Neuronal stem cell (in vitro differentiated cells): ENCODE data around the gene CFAP73.
"Not testable (repeated sequence)": the region's sequence is repeated elsewhere in the genome, so short reads cannot be mapped to it uniquely, and the experiment has no call there.

Source experiments
- DNase-seq: peaks from one replicate; pipeline ENCODE4 v3.0.0-alpha.2; 2013; ENCODE audit warnings: low spot score
- H2AFZ ChIP-seq: one replicate; pipeline ENCODE4 v1.6.1; 2013; ENCODE audit warnings: mild to moderate bottlenecking, low read length, inconsistent platforms
- H2AK5ac ChIP-seq: 2 replicates; pipeline ENCODE4 v1.6.1; 2013; ENCODE audit warnings: low read depth, mild to moderate bottlenecking, inconsistent platforms, low read length, moderate library complexity, mixed read lengths
- H2BK120ac ChIP-seq: 2 replicates; pipeline ENCODE4 v1.6.1; 2013; ENCODE audit warnings: low read depth, mild to moderate bottlenecking, inconsistent platforms, low read length, moderate library complexity, mixed read lengths
- H2BK12ac ChIP-seq: one replicate; pipeline ENCODE4 v1.6.1; 2013; ENCODE audit warnings: low read length, inconsistent platforms
- H2BK15ac ChIP-seq: 2 replicates; pipeline ENCODE4 v1.6.1; 2013; ENCODE audit warnings: mild to moderate bottlenecking, low read length, inconsistent platforms, mixed read lengths
- H2BK5ac ChIP-seq: one replicate; pipeline ENCODE4 v1.6.1; 2013; ENCODE audit warnings: inconsistent platforms, mild to moderate bottlenecking, low read length, moderate library complexity
- H3K14ac ChIP-seq: one replicate; pipeline ENCODE4 v1.6.1; 2013; ENCODE audit warnings: low read length, inconsistent platforms
- H3K18ac ChIP-seq: 2 replicates; pipeline ENCODE4 v1.6.1; 2013; ENCODE audit warnings: low read length, inconsistent platforms
- H3K23ac ChIP-seq: 2 replicates; pipeline ENCODE4 v1.6.1; 2013; ENCODE audit warnings: low read depth, mild to moderate bottlenecking, mixed read lengths, low read length, inconsistent platforms; ENCODE audit not compliant: poor library complexity
- H3K27ac ChIP-seq: replicated peaks from 3 replicates; pipeline ENCODE4 v1.5.1; 2013; ENCODE audit warnings: low read length, inconsistent platforms
- H3K27me3 ChIP-seq, 3 experiments: 2 replicates each; pipeline ENCODE4 v1.6.1; 2013; ENCODE audit warnings: low read length in 3 of 3, mild to moderate bottlenecking in 2 of 3, inconsistent platforms in 1 of 3, low read depth in 1 of 3, mixed read lengths in 1 of 3, moderate library complexity in 1 of 3; ENCODE audit not compliant: control insufficient read depth in 3 of 3, insufficient read depth in 3 of 3
- H3K36me3 ChIP-seq, 2 donors: replicated peaks in 1 of 2; 2 replicates each; pipeline ENCODE4 v1.6.1; 2013; ENCODE audit warnings: low read length in 2 of 2; ENCODE audit not compliant: control insufficient read depth in 2 of 2, insufficient read depth in 2 of 2
- H3K4ac ChIP-seq: 2 replicates; pipeline ENCODE4 v1.6.1; 2013; ENCODE audit warnings: inconsistent platforms, mild to moderate bottlenecking, low read length, moderate library complexity
- H3K4me1 ChIP-seq, 2 donors: 1 replicate in 1 of 2; 2 replicates in 1 of 2; pipeline ENCODE4 v1.6.1; 2013; ENCODE audit warnings: low read length in 2 of 2, low read depth in 1 of 2; ENCODE audit not compliant: control insufficient read depth in 2 of 2, insufficient read depth in 1 of 2
- H3K4me2 ChIP-seq: one replicate; pipeline ENCODE4 v1.6.1; 2013; ENCODE audit warnings: mild to moderate bottlenecking, low read length, inconsistent platforms; ENCODE audit not compliant: insufficient read depth, poor library complexity, severe bottlenecking
- H3K4me3 ChIP-seq, 2 donors: 2 replicates each; pipeline ENCODE4 v1.5.1; 2013; ENCODE audit warnings: low read length in 2 of 2, mild to moderate bottlenecking in 2 of 2, inconsistent platforms in 1 of 2, moderate library complexity in 1 of 2
- H3K79me1 ChIP-seq: one replicate; pipeline ENCODE4 v1.6.1; 2013; ENCODE audit warnings: low read depth, mild to moderate bottlenecking, inconsistent platforms, low read length, moderate library complexity
- H3K9ac ChIP-seq: one replicate; pipeline ENCODE4 v1.6.1; 2013; ENCODE audit warnings: mild to moderate bottlenecking, low read depth, low read length, inconsistent platforms; ENCODE audit not compliant: poor library complexity
- H3K9me3 ChIP-seq, 2 donors: replicated peaks in 1 of 2; 2 replicates each; pipeline versions ENCODE3 to v1.6.1; 2013; ENCODE audit warnings: low read length in 2 of 2, mild to moderate bottlenecking in 2 of 2, inconsistent platforms in 1 of 2, low read depth in 1 of 2, mixed read lengths in 1 of 2, moderate library complexity in 1 of 2; ENCODE audit not compliant: control insufficient read depth in 2 of 2, insufficient read depth in 1 of 2
- H4K8ac ChIP-seq: one replicate; pipeline ENCODE4 v1.6.1; 2013; ENCODE audit warnings: low read depth, mild to moderate bottlenecking, inconsistent platforms, low read length, moderate library complexity
- H4K91ac ChIP-seq: one replicate; pipeline ENCODE4 v1.6.1; 2013; ENCODE audit warnings: low read length, low read depth, mild to moderate bottlenecking, inconsistent platforms; ENCODE audit not compliant: poor library complexity
- WGBS, 2 donors: extraction: QIAGEN DNeasy Blood & Tissue Kit; methylation state at CpG; one replicate each; pipeline ENCODE4 v1.1.7; 2013; ENCODE audit warnings: missing lambda C conversion rate in 2 of 2, mixed read lengths in 1 of 2; ENCODE audit not compliant: insufficient read length in 2 of 2, insufficient replicate concordance in 1 of 2; ENCODE audit errors: extremely low coverage in 2 of 2; 5-methylcytosine and 5-hydroxymethylcytosine counted together

CFAP73 gene

GRCh38 chr12:113141716-113142115, 7.8 kb upstream of the CFAP73 start:
- not testable (repeated sequence) for H3K14ac ChIP-seq, DNase-seq, H3K79me1 ChIP-seq, H3K18ac ChIP-seq, H4K91ac ChIP-seq, H3K9me3 ChIP-seq, H2BK5ac ChIP-seq, H4K8ac ChIP-seq, H3K4me3 ChIP-seq, H3K27ac ChIP-seq, H3K9ac ChIP-seq, H3K23ac ChIP-seq, H2AFZ ChIP-seq, H2BK120ac ChIP-seq, H3K4me1 ChIP-seq, H3K4ac ChIP-seq, H3K4me2 ChIP-seq, H2BK12ac ChIP-seq, H2AK5ac ChIP-seq, H3K36me3 ChIP-seq
- peaks cover 0 to 24% (median 2%) of the 10 kb centered on the region in 3 experiments for H3K27me3 ChIP-seq
- H2BK15ac ChIP-seq = peak overlapping the region; percentile 2
- WGBS, 2 donors = no CpG with 5 or more reads among the region's 3 CpGs

GRCh38 chr12:113142173-113142885, 7.2 kb upstream of the CFAP73 start:
- Histone ChIP-seq H3K23ac (no peak overlapping the region), H3K14ac (no peak overlapping the region), H3K79me1 (no peaks in the 10 kb centered on the region), H3K9ac (no peak overlapping the region), H2AK5ac (peak overlapping the region; percentile 13), H2AFZ (no peak overlapping the region), H3K4me2 (no peak overlapping the region), H2BK120ac (no peak overlapping the region), H2BK15ac (peak overlapping the region; percentile 8), H3K4me1 (peaks cover 0 to 3% of the 10 kb centered on the region in 2 donors), H4K91ac (no peak overlapping the region), H3K9me3 (no peaks in the 10 kb centered on the region), H3K27ac (no peak overlapping the region), H2BK5ac (no peak overlapping the region), H3K18ac (no peak overlapping the region), H2BK12ac (no peak overlapping the region), H3K4me3 (no peak overlapping the region), H3K36me3 (no peaks in the 10 kb centered on the region), H4K8ac (no peak overlapping the region), H3K4ac (peak overlapping the region; percentile 54), H3K27me3 (peaks cover 0 to 19% (median 2%) of the 10 kb centered on the region in 3 experiments)
- WGBS, 2 donors = no CpG with 5 or more reads among the region's 17 CpGs
- DNase-seq = no peak

GRCh38 chr12:113142886-113143332, 6.6 kb upstream of the CFAP73 start:
- no CpG with 5 or more reads among the region's 5 CpGs for WGBS, 2 donors
- Histone ChIP-seq H3K9me3 (no peaks in the 10 kb centered on the region), H3K4me3 (no peak overlapping the region), H3K23ac (no peak overlapping the region), H2AK5ac (no peak overlapping the region), H2BK5ac (no peak overlapping the region), H3K79me1 (no peaks in the 10 kb centered on the region), H2BK15ac (peak overlapping the region; percentile 8), H4K91ac (no peak overlapping the region), H2AFZ (no peak overlapping the region), H3K4me1 (peaks cover 0 to 3% of the 10 kb centered on the region in 2 donors), H3K27ac (no peak overlapping the region), H2BK120ac (no peak overlapping the region), H3K36me3 (no peaks in the 10 kb centered on the region), H3K27me3 (peaks cover 0 to 16% (median 2%) of the 10 kb centered on the region in 3 experiments), H3K4me2 (no peak overlapping the region), H3K9ac (no peak overlapping the region), H3K4ac (no peak overlapping the region), H4K8ac (no peak overlapping the region), H3K18ac (peak overlapping the region; percentile 55), H2BK12ac (no peak overlapping the region), H3K14ac (no peak overlapping the region)
- no peak for DNase-seq

- Histone ChIP-seq H3K14ac (no peak overlapping the region), H3K4me2 (no peak overlapping the region), H2BK15ac (no peak overlapping the region), H4K8ac (no peak overlapping the region), H2BK5ac (no peak overlapping the region), H3K79me1 (no peaks in the 10 kb centered on the region), H3K9ac (no peak overlapping the region), H3K18ac (no peak overlapping the region), H2AFZ (no peak overlapping the region), H3K23ac (no peak overlapping the region), H3K4ac (no peak overlapping the region), H3K27ac (no peak overlapping the region), H3K27me3 (peaks cover 0 to 10% (median 0%) of the 10 kb centered on the region in 3 experiments), H3K4me1 (peaks cover 0 to 3% of the 10 kb centered on the region in 2 donors), H2AK5ac (no peak overlapping the region), H4K91ac (no peak overlapping the region), H2BK120ac (no peak overlapping the region), H3K4me3 (no peak overlapping the region), H3K36me3 (no peaks in the 10 kb centered on the region), H3K9me3 (no peaks in the 10 kb centered on the region), H2BK12ac (no peak overlapping the region)
- no peak for DNase-seq
- WGBS, 2 donors = no CpG with 5 or more reads among the region's 8 CpGs
Measured at GRCh38 chr12:113143959-113144358, 5.6 kb upstream of the CFAP73 start.
